CD4-positive, alpha-beta T cell (primary cell): Measurements from ENCODE around the gene ZNF486. TPM values are rescaled to one million over a fixed set of nuclear protein-coding genes. Genes with fewer than 3 reads are reported as not detected.

Source experiments
- ATAC-seq: fragments of 200-7000 bp; cut with Tn5 transposase; one replicate; pipeline ENCODE4 v1.10.0; 2022; ENCODE audit warnings: mild to moderate bottlenecking; ENCODE audit not compliant: poor library complexity
- CTCF ChIA-PET: fragments of 350-600 bp; sonication (Branson Sonifier 250); formaldehyde crosslinking; loops from one replicate; lab custom pipeline; 2021; ENCODE audit warnings: antibody characterized with exemption, inconsistent platforms; lab: Charles Lee
- POLR2A ChIA-PET: fragments of 350-600 bp; sonication (Branson Sonifier 250); formaldehyde crosslinking; loops from one replicate; lab custom pipeline; 2021; ENCODE audit warnings: antibody characterized with exemption, inconsistent platforms; lab: Charles Lee
- DNase-seq, 14 experiments: peaks; one replicate each; pipeline ENCODE4 v3.0.0-alpha.2; 2013 to 2020; ENCODE audit warnings: mixed read lengths in 2 of 14
- H3K27ac ChIP-seq, 2 donors: one replicate each; pipeline versions ENCODE4 v1.5.1 to v1.7.0; 2013; ENCODE audit warnings: low read length in 2 of 2, low read depth in 1 of 2, mild to moderate bottlenecking in 1 of 2
- H3K27me3 ChIP-seq, 2 experiments: 1 replicate in 1 of 2; 2 replicates in 1 of 2; pipeline versions ENCODE4 v1.6.1 to v1.7.0; 2013; ENCODE audit warnings: low read length in 2 of 2, control low read depth in 1 of 2, mild to moderate bottlenecking in 1 of 2, moderate library complexity in 1 of 2; ENCODE audit not compliant: insufficient read depth in 2 of 2, control insufficient read depth in 1 of 2
- H3K36me3 ChIP-seq: one replicate; pipeline ENCODE4 v1.6.1; 2013; ENCODE audit warnings: low read length, control low read depth; ENCODE audit not compliant: insufficient read depth
- H3K4me1 ChIP-seq: one replicate; pipeline ENCODE4 v1.6.1; 2013; ENCODE audit warnings: low read length, control low read depth; ENCODE audit not compliant: insufficient read depth
- H3K4me3 ChIP-seq: one replicate; pipeline ENCODE4 v1.5.1; 2013; ENCODE audit warnings: mild to moderate bottlenecking, low read length, moderate library complexity
- H3K9me3 ChIP-seq, 2 experiments: 1 replicate in 1 of 2; 2 replicates in 1 of 2; pipeline versions ENCODE4 v1.6.1 to v1.7.0; 2013; ENCODE audit warnings: low read length in 2 of 2, mild to moderate bottlenecking in 2 of 2, control low read depth in 1 of 2, moderate library complexity in 1 of 2; ENCODE audit not compliant: control insufficient read depth in 1 of 2, insufficient read depth in 1 of 2
- H3K27ac Mint-ChIP-seq: one replicate; pipeline ENCODE4 v1.8.0; 2020; ENCODE audit warnings: mixed read lengths
- H3K27me3 Mint-ChIP-seq: one replicate; pipeline ENCODE4 v1.8.0; 2021; ENCODE audit warnings: mixed read lengths
- H3K36me3 Mint-ChIP-seq: one replicate; pipeline ENCODE4 v1.8.0; 2021; ENCODE audit warnings: low read depth, mixed read lengths
- H3K4me1 Mint-ChIP-seq: one replicate; pipeline ENCODE4 v1.8.0; 2021; ENCODE audit warnings: low read depth, mixed read lengths
- H3K4me3 Mint-ChIP-seq: one replicate; pipeline ENCODE4 v1.8.0; 2020; ENCODE audit warnings: mild to moderate bottlenecking, mixed read lengths
- H3K9me3 Mint-ChIP-seq: one replicate; pipeline ENCODE4 v1.8.0; 2020; ENCODE audit warnings: mixed read lengths
- CTCF ChIP-seq: fragments of 200-600 bp; IDR thresholded peaks from one replicate; pipeline ENCODE4 v1.8.0; 2022; ENCODE audit warnings: antibody characterized with exemption, mild to moderate bottlenecking
- intact Hi-C, 2 experiments: fragments of 100-400 bp; cut with DNase I in 1 of 2; cut with micrococcal nuclease in 1 of 2; formaldehyde crosslinking; loops; one replicate each; pipeline versions ENCODE4 v1.15.1 to v1.9.0; 2023 to 2025; cut with DNase I, micrococcal nuclease
- total RNA-seq, 174 experiments: library from RNA in 2 of 174; stranded (reverse) in 2 of 174; gene quantifications; one replicate each; pipeline ENCODE4 v1.2.3 and lab custom pipeline; 2021 to 2026

The ZNF486 gene
- total RNA-seq, 2 experiments from 2014 or later = 3.0 to 3.8 TPM

- no peaks in the 10 kb centered on the region for H3K27me3 ChIP-seq
- H3K27ac ChIP-seq = no peak overlapping the region
- ChIA-PET CTCF (no interaction called here), POLR2A (no interaction called here)
- peaks cover 0 to 15% of the 10 kb centered on the region in 2 experiments for H3K9me3 ChIP-seq
- intact Hi-C loops = no loop called here
- H3K9me3 Mint-ChIP-seq = peaks cover 2% of the 10 kb centered on the region
- no peak overlapping the region for H3K4me3 Mint-ChIP-seq
- no peak for ATAC-seq
- H3K36me3 Mint-ChIP-seq = peaks cover 56% of the 10 kb centered on the region
- TF ChIP-seq CTCF = no peak
- H3K4me1 Mint-ChIP-seq = peaks cover 11% of the 10 kb centered on the region
- no peaks in the 10 kb centered on the region for H3K27me3 Mint-ChIP-seq
- H3K27ac Mint-ChIP-seq = no peak overlapping the region
- no peak overlapping the region for H3K4me3 ChIP-seq
- H3K36me3 ChIP-seq = no peaks in the 10 kb centered on the region
- H3K4me1 ChIP-seq = no peaks in the 10 kb centered on the region
- no peak for DNase-seq
Observed at GRCh38 chr19:20182222-20182785, 15.3 kb downstream of the ZNF486 start.

GRCh38 chr19:20186174-20186573 is 19.2 kb downstream of the ZNF486 start:
- no peak overlapping the region for H3K4me3 ChIP-seq
- ATAC-seq (no peak), DNase-seq (no peak)
- ChIA-PET POLR2A (no interaction called here), CTCF (no interaction called here)
- no peak overlapping the region for H3K27ac ChIP-seq
- no peaks in the 10 kb centered on the region for H3K27me3 ChIP-seq
- Mint-ChIP-seq H3K36me3 (peaks cover 67% of the 10 kb centered on the region), H3K27ac (no peak overlapping the region), H3K4me1 (peaks cover 11% of the 10 kb centered on the region), H3K27me3 (no peaks in the 10 kb centered on the region), H3K9me3 (no peaks in the 10 kb centered on the region), H3K4me3 (no peak overlapping the region)
- H3K36me3 ChIP-seq = peaks cover 18% of the 10 kb centered on the region
- no peak for TF ChIP-seq CTCF
- peaks cover 11 to 16% of the 10 kb centered on the region in 2 experiments for H3K9me3 ChIP-seq
- intact Hi-C loops = no loop called here
- H3K4me1 ChIP-seq = no peaks in the 10 kb centered on the region

GRCh38 chr19:20197747-20198146 is 30.7 kb downstream of the ZNF486 start:
- Histone ChIP-seq H3K27me3 (no peaks in the 10 kb centered on the region), H3K36me3 (peaks cover 16% of the 10 kb centered on the region), H3K4me3 (no peak overlapping the region), H3K27ac (no peak overlapping the region), H3K9me3 (peaks cover 46 to 75% of the 10 kb centered on the region in 2 experiments), H3K4me1 (no peaks in the 10 kb centered on the region)
- Mint-ChIP-seq H3K27ac (no peak overlapping the region), H3K4me3 (no peak overlapping the region), H3K36me3 (peaks cover 70% of the 10 kb centered on the region), H3K9me3 (peaks cover 18% of the 10 kb centered on the region), H3K4me1 (no peaks in the 10 kb centered on the region), H3K27me3 (no peaks in the 10 kb centered on the region)
- no peak for ATAC-seq
- no peak for TF ChIP-seq CTCF
- ChIA-PET POLR2A (no interaction called here), CTCF (no interaction called here)
- no peak for DNase-seq
- intact Hi-C loops = no loop called here
